Measurements from ENCODE around the gene MMP23B. TPM values are rescaled to one million over a fixed set of nuclear protein-coding genes. Genes with fewer than 3 reads are reported as not detected.

Gene MMP23B
- total and polyA plus RNA-seq, 10 of the 15 experiments (the other 5 are each of a cell fraction or from before 2014, with no cell fraction given): 0.25 to 0.76 (median 0.34) TPM; not detected in 4

DNA sequence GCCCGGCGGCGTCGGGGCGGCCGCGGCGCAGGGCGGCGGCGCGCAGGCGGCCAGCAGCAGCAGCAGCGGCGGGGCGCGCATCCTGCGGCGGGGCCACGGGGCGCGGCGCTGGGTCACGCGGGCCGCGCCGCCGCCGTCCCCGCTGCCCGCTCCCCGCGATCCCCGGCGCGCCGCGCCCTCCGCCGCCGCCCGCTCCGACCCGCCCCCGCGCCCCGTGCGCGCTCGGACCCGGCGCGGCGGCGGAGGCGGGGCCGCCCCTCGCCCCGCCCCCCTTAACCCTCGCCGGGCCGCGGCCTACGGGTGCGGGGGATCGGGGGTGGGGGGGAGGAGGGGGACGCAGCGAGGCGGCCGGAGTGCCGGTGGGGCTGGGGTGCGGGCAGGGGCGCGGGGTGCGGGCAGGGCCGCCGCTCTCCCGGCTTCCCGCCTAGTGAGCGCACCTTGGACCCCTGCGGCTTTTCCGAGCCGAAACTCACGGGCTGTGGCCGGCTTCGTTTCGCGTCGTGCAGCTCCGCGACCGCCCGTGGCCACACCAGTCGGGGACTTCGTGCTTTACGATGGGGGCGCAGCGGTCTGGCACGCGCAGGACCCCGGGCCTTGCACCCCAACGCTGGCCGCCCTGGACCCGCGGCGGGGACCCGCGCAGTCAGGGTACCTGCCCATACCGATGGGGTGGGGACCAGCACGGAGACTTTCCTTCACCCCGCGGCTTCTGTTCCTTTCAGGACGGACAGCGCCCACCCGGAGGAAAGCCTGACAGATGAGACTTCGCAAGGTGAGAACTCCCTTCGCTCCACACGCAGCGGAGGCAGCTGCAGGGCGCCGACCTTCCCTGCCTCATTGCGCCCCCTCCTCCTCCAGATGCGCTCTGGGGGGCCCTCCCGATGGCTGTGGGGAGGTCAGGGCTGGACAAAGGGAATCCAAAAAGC lies 31.8 kb upstream of the MMP23B start, which contains the start of gene FNDC10:
Gene FNDC10, minus strand, starts transcription at position 201 of the 926 bp plus-strand sequence. Its CDS starts 120 bp downstream, at position 81.
- Histone ChIP-seq H3K4me3 (no peak within 1 kb of the TSS), H3K4me2 (ENCODE audit: control insufficient read depth, insufficient read depth) (peak within 1 kb of the TSS; percentile 48), H3K4me1 (ENCODE audit: control insufficient read depth, insufficient read depth, low read length) (peaks cover 40% of the 10 kb centered on the region), H3K36me3 (ENCODE audit: control insufficient read depth in 2 of 2, insufficient read depth in 2 of 2, low read length in 1 of 2) (no peaks in the 10 kb centered on the region), H3K9ac (ENCODE audit: control insufficient read depth, insufficient read depth, low read length) (no peak within 1 kb of the TSS), H3K27ac (ENCODE audit: control insufficient read depth, insufficient read depth) (no peak within 1 kb of the TSS), H4K20me1 (ENCODE audit: control insufficient read depth, insufficient read depth) (no peaks in the 10 kb centered on the region), H2AFZ (ENCODE audit: control insufficient read depth, low read depth, low read length) (peak within 1 kb of the TSS; percentile 23), H3K9me3 (replicated peaks; ENCODE audit: control insufficient read depth, insufficient read depth, low read length) (no peaks in the 10 kb centered on the region), H3K27me3 (replicated peaks in 1 of 2; ENCODE audit: control insufficient read depth in 2 of 2, insufficient read depth in 2 of 2, low read length in 1 of 2) (peaks cover 0 to 2% of the 10 kb centered on the region in 2 experiments; a peak in 2 of 4 replicates), H3K79me2 (ENCODE audit: control insufficient read depth, insufficient read depth, low read length) (no peaks in the 10 kb centered on the region)
- WGBS (ENCODE audit: insufficient coverage, insufficient replicate concordance, low lambda C conversion rate, missing lambda C conversion rate): 45% methylated on average over 49 of the region's 125 CpGs
- no peak for DNase-seq (ENCODE audit: low read depth, low spot score)
- SMC1A ChIA-PET (ENCODE audit: uncharacterized antibody, unreplicated experiment): no interaction called here
- no peak for TF ChIP-seq BCL11A (IDR thresholded peaks at IDR 0.05; ENCODE audit: low read depth, low read length)
- TF ChIP-seq, protein P1, sequence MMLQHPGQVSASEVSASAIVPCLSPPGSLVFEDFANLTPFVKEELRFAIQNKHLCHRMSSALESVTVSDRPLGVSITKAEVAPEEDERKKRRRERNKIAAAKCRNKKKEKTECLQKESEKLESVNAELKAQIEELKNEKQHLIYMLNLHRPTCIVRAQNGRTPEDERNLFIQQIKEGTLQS (IDR thresholded peaks at IDR 0.05; ENCODE audit: borderline replicate concordance, extremely low read depth, low read depth, low read length): no peak
- peak in 1 of 2 experiments; percentile 38; a peak in 1 of 3 replicates for TF ChIP-seq EGR1 (IDR thresholded peaks at IDR 0.05; ENCODE audit: borderline replicate concordance in 1 of 2, low read depth in 2 of 2, low read length in 2 of 2)
- CTCF ChIA-PET: no interaction called here
- RAD21 ChIA-PET (ENCODE audit: unreplicated experiment): no interaction called here
- no peak for FAIRE-seq
- intact Hi-C loops (cut with micrococcal nuclease; ENCODE audit: unreplicated experiment): no loop called here
- no TSS peak for BruUV-seq (replicated peaks)
- in situ Hi-C loops (cut with MboI): no loop called here
- POLR2A ChIA-PET: no interaction called here
- ATAC-seq: no peak

DNA sequence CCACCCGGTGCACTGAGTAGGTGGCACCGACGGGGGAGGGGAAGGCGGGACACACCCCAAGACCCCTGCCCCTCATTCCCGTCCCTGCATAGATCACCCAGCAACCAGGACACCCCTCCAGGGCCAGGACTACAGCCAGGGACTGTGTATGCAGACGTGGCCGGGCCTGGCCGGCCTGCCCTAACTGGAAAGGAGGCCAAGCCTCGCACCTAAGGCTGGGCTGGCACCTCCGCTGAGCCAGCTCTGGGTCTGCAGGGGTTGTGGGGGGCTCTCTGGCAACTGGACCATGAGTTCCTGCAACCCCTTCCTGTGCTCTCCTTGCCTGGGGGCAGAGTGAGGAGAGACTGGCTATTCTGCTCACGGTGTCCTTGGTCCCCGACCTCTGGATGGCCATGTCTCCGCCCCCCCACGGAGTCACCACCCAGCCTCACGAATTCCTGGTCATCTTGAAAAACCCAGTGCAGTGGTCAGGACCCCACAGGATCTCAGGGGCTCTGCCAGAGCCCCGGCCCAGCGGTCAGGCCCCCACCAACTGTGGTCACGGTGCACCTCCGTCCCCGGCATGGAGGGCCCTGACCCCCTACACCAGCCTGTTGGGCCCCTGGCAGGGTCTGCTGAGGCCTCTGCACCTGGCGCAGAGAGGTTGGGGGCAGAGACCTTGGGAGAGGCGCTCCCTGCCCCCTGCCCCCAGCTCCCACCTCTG lies 31.0 kb upstream of the MMP23B start:
- Histone ChIP-seq H3K9ac (ENCODE audit: control insufficient read depth, insufficient read depth, low read length) (no peak overlapping the region), H3K27ac (ENCODE audit: control insufficient read depth, insufficient read depth) (no peak overlapping the region), H2AFZ (ENCODE audit: control insufficient read depth, low read depth, low read length) (no peak overlapping the region), H3K27me3 (replicated peaks in 1 of 2; ENCODE audit: control insufficient read depth in 2 of 2, insufficient read depth in 2 of 2, low read length in 1 of 2) (peaks cover 0 to 2% of the 10 kb centered on the region in 2 experiments; a peak in 2 of 4 replicates), H3K36me3 (ENCODE audit: control insufficient read depth in 2 of 2, insufficient read depth in 2 of 2, low read length in 1 of 2) (no peaks in the 10 kb centered on the region), H3K4me2 (ENCODE audit: control insufficient read depth, insufficient read depth) (no peak overlapping the region), H3K9me3 (replicated peaks; ENCODE audit: control insufficient read depth, insufficient read depth, low read length) (no peaks in the 10 kb centered on the region), H3K4me3 (no peak overlapping the region), H3K4me1 (ENCODE audit: control insufficient read depth, insufficient read depth, low read length) (peaks cover 40% of the 10 kb centered on the region), H3K79me2 (ENCODE audit: control insufficient read depth, insufficient read depth, low read length) (no peaks in the 10 kb centered on the region), H4K20me1 (ENCODE audit: control insufficient read depth, insufficient read depth) (no peaks in the 10 kb centered on the region)
- no peak for DNase-seq (ENCODE audit: low read depth, low spot score)
- ChIA-PET CTCF (no interaction called here), RAD21 (ENCODE audit: unreplicated experiment) (no interaction called here), POLR2A (no interaction called here), SMC1A (ENCODE audit: uncharacterized antibody, unreplicated experiment) (no interaction called here)
- in situ Hi-C loops (cut with MboI): no loop called here
- BruUV-seq (replicated peaks): no TSS peak
- 81% methylated on average over 18 of the region's 22 CpGs for WGBS (ENCODE audit: insufficient coverage, insufficient replicate concordance, low lambda C conversion rate, missing lambda C conversion rate)
- no peak for ATAC-seq
- TF ChIP-seq NR2C2 (IDR thresholded peaks at IDR 0.05; ENCODE audit: borderline replicate concordance, control insufficient read depth, insufficient read length, low read depth) (no peak), ZBED1 (IDR thresholded peaks at IDR 0.05; ENCODE audit: borderline replicate concordance) (no peak), ZNF274 (IDR thresholded peaks at IDR 0.05; ENCODE audit: insufficient read depth, insufficient read length) (no peak)
- FAIRE-seq: no peak
- intact Hi-C loops (cut with micrococcal nuclease; ENCODE audit: unreplicated experiment): no loop called here

Data from GM12878 (cell line).